K562 (cell line): Measurements from ENCODE around the gene PRKACA. TPM values are rescaled to one million over a fixed set of nuclear protein-coding genes. Genes with fewer than 3 reads are reported as not detected.

Experiments
- CHD4 ChIP-seq: fragments of 200-600 bp; sonication (generic); IDR thresholded peaks from 3 replicates; pipeline ENCODE4 v1.6.1; 2012; ENCODE audit warnings: low read depth, mild to moderate bottlenecking, mixed read lengths, low read length, inconsistent platforms; ENCODE audit not compliant: insufficient read depth, insufficient replicate concordance, poor library complexity, severe bottlenecking
- CTCFL ChIP-seq: IDR thresholded peaks from 2 replicates; pipeline ENCODE4 v1.6.1; 2011; ENCODE audit warnings: borderline replicate concordance, low read depth, mild to moderate bottlenecking, moderate library complexity, low read length; ENCODE audit not compliant: insufficient read depth, poor library complexity, severe bottlenecking
- EP300 ChIP-seq: IDR thresholded peaks from 2 replicates; pipeline ENCODE4 v1.6.1; 2012; ENCODE audit warnings: low read length, improper control_type of control experiment
- FOXA3 ChIP-seq, 2 experiments: fragments of 450-650 bp in 1 of 2; sonication (generic) in 1 of 2; formaldehyde crosslinking; IDR thresholded peaks in 1 of 2; conservative IDR thresholded peaks in 1 of 2; 2 replicates each; pipeline versions ENCODE4 v1.4.0 to v1.8.0; 2020 to 2022; ENCODE audit warnings: mild to moderate bottlenecking in 2 of 2, missing genetic modification reagents in 1 of 2
- HDAC6 ChIP-seq: IDR thresholded peaks from 2 replicates; pipeline ENCODE4 v1.6.1; 2012; ENCODE audit warnings: low read depth, mild to moderate bottlenecking, control low read depth, inconsistent platforms, low read length, moderate library complexity
- HMGN3 ChIP-seq: IDR thresholded peaks from 2 replicates; pipeline ENCODE4 v1.6.1; 2011; ENCODE audit warnings: borderline replicate concordance, low read depth, mild to moderate bottlenecking, mixed read lengths, low read length; ENCODE audit not compliant: insufficient read length; ENCODE audit errors: extremely low read depth
- JUND ChIP-seq, 2 experiments: IDR thresholded peaks; 2 replicates in 1 of 2; 3 replicates in 1 of 2; pipeline ENCODE4 v1.6.1; 2011; ENCODE audit warnings: borderline replicate concordance in 2 of 2, low read depth in 2 of 2, low read length in 2 of 2, improper control_type of control experiment in 1 of 2, missing biosample characterization in 1 of 2, missing genetic modification characterization in 1 of 2, missing genetic modification reagents in 1 of 2
- MXD1 ChIP-seq: fragments of 250-450 bp; sonication (Bioruptor Pico); IDR thresholded peaks from 2 replicates; pipeline ENCODE4 v1.8.0; 2021; ENCODE audit warnings: borderline replicate concordance, mild to moderate bottlenecking, moderate library complexity; ENCODE audit not compliant: poor library complexity, severe bottlenecking
- NCOA2 ChIP-seq, 2 experiments: fragments of 450-650 bp; IDR thresholded peaks; 2 replicates each; pipeline ENCODE4 v1.6.1; 2018; ENCODE audit warnings: mild to moderate bottlenecking in 2 of 2, moderate library complexity in 1 of 2; ENCODE audit not compliant: partially characterized antibody in 2 of 2
- PREB ChIP-seq: sonication (generic); formaldehyde crosslinking; IDR thresholded peaks from 2 replicates; pipeline ENCODE4 v1.8.1; 2023; ENCODE audit warnings: mild to moderate bottlenecking, missing genetic modification reagents
- SNAPC5 ChIP-seq: fragments of 250-450 bp; sonication (Bioruptor Pico); IDR thresholded peaks from 2 replicates; pipeline ENCODE4 v1.8.0; 2021; ENCODE audit warnings: moderate library complexity, mild to moderate bottlenecking, inconsistent platforms
- SRSF9 ChIP-seq: fragments of 200-400 bp; formaldehyde crosslinking; IDR thresholded peaks from 2 replicates; pipeline ENCODE4 v1.6.1; 2017; ENCODE audit warnings: low read depth, low read length, borderline replicate concordance
- THAP12 ChIP-seq: fragments of 250-450 bp; sonication (Bioruptor Pico); IDR thresholded peaks from 2 replicates; pipeline ENCODE4 v1.9.0; 2021; ENCODE audit warnings: mild to moderate bottlenecking, inconsistent platforms
- ZBTB1 ChIP-seq: sonication (generic); formaldehyde crosslinking; IDR thresholded peaks from 2 replicates; pipeline ENCODE4 v1.8.1; 2023; ENCODE audit warnings: missing genetic modification reagents, low read depth, mild to moderate bottlenecking, borderline replicate concordance
- ZNF165 ChIP-seq: fragments of 250-450 bp; sonication (Bioruptor Pico); IDR thresholded peaks from 2 replicates; pipeline ENCODE4 v1.4.0; 2020; ENCODE audit warnings: borderline replicate concordance
- ZNF347 ChIP-seq: fragments of 450-650 bp; formaldehyde crosslinking; IDR thresholded peaks from 2 replicates; pipeline ENCODE4 v1.4.0; 2020; ENCODE audit warnings: low read depth, mild to moderate bottlenecking, moderate library complexity
- ZNF75A ChIP-seq: fragments of 450-650 bp; formaldehyde crosslinking; IDR thresholded peaks from 2 replicates; pipeline ENCODE4 v1.4.0; 2020; ENCODE audit warnings: mild to moderate bottlenecking
- polyA plus RNA-seq, 8 experiments: library from polyadenylated mRNA; depleted of rRNA in 4 of 8; stranded (reverse) in 5 of 8; unstranded in 3 of 8; fragments of >200 nt; fragmentation: Nextera tagmentation in 2 of 8; fragmentation: Illumina TruSeq in 1 of 8; extraction: Ambion mirVana in 2 of 8; extraction: Trizol in 1 of 8; gene quantifications; 2 replicates each; pipeline versions ENCODE4 v1.2.1 to v1.2.3, GENCODE V29; 2011 to 2014; ENCODE audit warnings: inconsistent platforms in 1 of 8, missing spikeins in 1 of 8
- total RNA-seq, 7 experiments: library from RNA; depleted of rRNA in 6 of 7; stranded (reverse); fragments of >200 nt in 6 of 7; fragmentation: Illumina TruSeq in 2 of 7; extraction: Trizol in 2 of 7; gene quantifications; 2 replicates each; pipeline versions ENCODE4 v1.2.1 to v1.2.3, GENCODE V29; 2011 to 2021; ENCODE audit warnings: low replicate concordance in 1 of 7

Gene PRKACA
- total and polyA plus RNA-seq, 9 of the 15 experiments (the other 6 are each of a cell fraction or from before 2014, with no cell fraction given): 1.2 to 63.1 (median 13.0) TPM

- TF ChIP-seq PREB (CRISPR knock-in tag) (no peak), EP300 (0 out of 2 replicates have a peak, but pooled peaks have one; percentile 33), SNAPC5 (no peak), MXD1 (CRISPR knock-in tag) (no peak), ZNF347 (CRISPR knock-in tag) (no peak), ZNF165 (CRISPR knock-in tag) (no peak), ZBTB1 (CRISPR knock-in tag) (no peak), SRSF9 (no peak), CHD4 (peak; percentile 26), JUND (IDR thresholded peaks at IDR 0.05; ENCODE audit: borderline replicate concordance, low read depth, low read length) (peak; percentile 66), JUND (tag; IDR thresholded peaks at IDR 0.05; ENCODE audit: borderline replicate concordance, low read depth, low read length) (no peak), FOXA3 (CRISPR knock-in tag; conservative IDR thresholded peaks at IDR 0.05 in 1 of 2, IDR thresholded peaks at IDR 0.05 in 1 of 2) (no peak), HMGN3 (peak; percentile 29), ZNF75A (CRISPR knock-in tag) (no peak), HDAC6 (no peak), CTCFL (peak; percentile 56), NCOA2 (IDR thresholded peaks at IDR 0.05; ENCODE audit: partially characterized antibody in 2 of 2) (no peak), THAP12 (CRISPR knock-in tag) (no peak)
These were observed 3.7 kb downstream of the PRKACA start (continued) for GRCh38 chr19:14113762-14114414.
